Stimulated activated CD4-positive, alpha-beta T cell treated with anti-CD3 and anti-CD28 coated beads, Interleukin-12 subunit alpha, Interleukin-12 subunit beta, amount 100 ng/mL, for 4 hours (primary cell): ENCODE measurements around the gene VGF.
"Not testable (repeated sequence)": the region's sequence is repeated elsewhere in the genome, so short reads cannot be mapped to it uniquely, and the experiment has no call there.

Experiments used
- DNase-seq: peaks from one replicate; pipeline ENCODE4 v3.0.0-alpha.2; 2020

VGF gene

GRCh38 chr7:101114492-101114891, 50.9 kb downstream of the VGF start:
- no peak for DNase-seq

- DNase-seq = no peak
Measured at GRCh38 chr7:101113836-101114235, 51.5 kb downstream of the VGF start.

GRCh38 chr7:101113140-101113539, 52.2 kb downstream of the VGF start:
- not testable (repeated sequence) for DNase-seq
